PC-9 (cell line): ENCODE results near the gene SPPL3. TPM values are rescaled to one million over a fixed set of nuclear protein-coding genes. Genes with fewer than 3 reads are reported as not detected.

Source experiments
- BruUV-seq: library from RNA; stranded (reverse); fragments of 400-500 nt; replicated peaks from 2 replicates; lab custom pipeline; 2021; lab: Mats Ljungman, UMichigan
- CTCF ChIA-PET: fragments of 300-600 bp; sonication (Branson Sonifier 250); formaldehyde crosslinking; loops from one replicate; lab custom pipeline; 2022; ENCODE audit warnings: antibody characterized with exemption; lab: Charles Lee
- POLR2A ChIA-PET: fragments of 300-600 bp; sonication (Branson Sonifier 250); formaldehyde crosslinking; loops from one replicate; lab custom pipeline; 2022; ENCODE audit warnings: antibody characterized with exemption; ENCODE audit not compliant: unreplicated experiment; lab: Charles Lee
- DNase-seq, 2 experiments: peaks; one replicate each; pipeline versions ENCODE4 v3.0.0 to v3.0.0-alpha.2; 2015 to 2022; ENCODE audit warnings: mixed read lengths in 1 of 2
- H2AFZ ChIP-seq: fragments of 200-600 bp; sonication (generic); 2 replicates; pipeline ENCODE4 v1.8.1; 2017; ENCODE audit warnings: antibody characterized with exemption
- H3F3A ChIP-seq: fragments of 200-600 bp; sonication (generic); 2 replicates; pipeline ENCODE4 v1.8.1; 2017; ENCODE audit warnings: antibody characterized with exemption, mild to moderate bottlenecking, low read depth; ENCODE audit not compliant: insufficient read depth
- H3K27ac ChIP-seq: fragments of 200-600 bp; sonication (generic); 2 replicates; pipeline ENCODE4 v1.6.1; 2016; ENCODE audit warnings: mixed run types
- H3K27me3 ChIP-seq: fragments of 200-600 bp; sonication (generic); 2 replicates; pipeline ENCODE4 v1.6.1; 2016; ENCODE audit warnings: low read depth, mixed run types; ENCODE audit not compliant: insufficient read depth
- H3K36me3 ChIP-seq: fragments of 200-600 bp; sonication (generic); 2 replicates; pipeline ENCODE4 v1.6.1; 2016; ENCODE audit warnings: low read depth, mixed run types
- H3K4me1 ChIP-seq: fragments of 200-600 bp; sonication (generic); replicated peaks from 2 replicates; pipeline ENCODE4 v1.6.1; 2016; ENCODE audit warnings: mixed run types; ENCODE audit not compliant: insufficient read depth
- H3K4me2 ChIP-seq: fragments of 200-600 bp; sonication (generic); 2 replicates; pipeline ENCODE4 v1.6.1; 2017; ENCODE audit warnings: mixed run types
- H3K4me3 ChIP-seq: fragments of 200-600 bp; sonication (generic); 2 replicates; pipeline ENCODE4 v1.6.1; 2016; ENCODE audit warnings: mixed run types
- H3K79me2 ChIP-seq: fragments of 200-600 bp; sonication (generic); 2 replicates; pipeline ENCODE4 v1.6.1; 2017; ENCODE audit warnings: low read depth, mixed run types
- H3K9me2 ChIP-seq: fragments of 200-600 bp; sonication (generic); 2 replicates; pipeline ENCODE4 v1.8.1; 2017; ENCODE audit warnings: mild to moderate bottlenecking; ENCODE audit not compliant: insufficient read depth
- H3K9me3 ChIP-seq: fragments of 200-600 bp; sonication (generic); 2 replicates; pipeline ENCODE4 v1.8.1; 2016; ENCODE audit warnings: low read depth; ENCODE audit not compliant: insufficient read depth
- H4K20me1 ChIP-seq: fragments of 200-600 bp; sonication (generic); 2 replicates; pipeline ENCODE4 v1.8.1; 2017; ENCODE audit not compliant: insufficient read depth
- EZH2 ChIP-seq: fragments of 200-600 bp; sonication (generic); IDR thresholded peaks from 2 replicates; pipeline ENCODE4 v1.8.0; 2017; ENCODE audit warnings: antibody characterized with exemption, low read depth
- intact Hi-C: fragments of 100-400 bp; cut with micrococcal nuclease; formaldehyde crosslinking; loops from one replicate; pipeline ENCODE4 v1.10.0; 2022; ENCODE audit not compliant: unreplicated experiment
- total RNA-seq: library from RNA; stranded (reverse); gene quantifications from 2 replicates; pipeline ENCODE4 v1.2.3, GENCODE V29; 2021
- TF ChIP-seq, protein P1 (sequence below): fragments of 200-600 bp; sonication (generic); conservative IDR thresholded peaks from 2 replicates; pipeline ENCODE4 v1.6.1; 2017; ENCODE audit warnings: mixed run types, antibody characterized with exemption, mild to moderate bottlenecking, moderate library complexity

The SPPL3 gene
- total RNA-seq, 1 experiment from 2014 or later: 44.7 TPM

DNA sequence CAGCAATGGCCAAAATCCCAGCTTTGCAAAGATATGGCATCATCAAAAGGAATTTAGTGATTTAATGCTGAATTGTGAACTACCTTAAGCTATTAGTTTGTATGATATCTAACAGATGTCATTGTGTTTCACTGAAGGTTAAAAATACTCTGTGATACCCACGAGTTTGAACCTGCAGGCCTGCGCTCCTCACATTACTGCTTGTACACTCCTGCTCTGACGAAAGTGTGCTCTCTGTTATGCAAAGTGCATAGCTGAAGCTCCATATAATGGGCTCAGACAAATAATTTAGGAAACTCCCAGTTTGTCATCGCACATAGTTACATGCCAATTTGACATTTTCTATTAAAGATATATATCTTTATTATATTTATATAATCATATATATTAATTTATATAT, 52.2 kb downstream of the SPPL3 start:
- CTCF ChIA-PET: no interaction called here
- no peaks in the 10 kb centered on the region for H3K9me3 ChIP-seq

DNA sequence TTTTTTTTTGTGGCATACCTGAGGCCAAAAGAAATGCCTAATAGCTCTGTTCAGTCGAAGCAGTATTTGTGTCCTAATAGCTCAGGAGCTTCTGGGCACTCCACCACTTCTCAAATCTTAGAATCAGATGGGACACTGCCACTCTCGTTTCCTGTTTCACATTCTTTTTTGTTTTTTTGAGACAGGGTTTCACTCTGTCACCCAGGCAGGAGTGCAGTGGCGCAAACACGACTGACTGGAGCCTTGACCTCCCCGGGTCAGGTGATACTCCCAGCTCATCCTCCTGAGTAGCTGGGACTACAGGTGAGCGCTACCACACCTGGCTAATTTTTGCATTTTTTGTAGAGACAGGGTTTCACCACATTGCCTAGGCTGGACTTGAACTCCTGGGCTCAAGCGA, 52.7 kb downstream of the SPPL3 start:
- CTCF ChIA-PET: no interaction called here
- H3K9me2 ChIP-seq: no peaks in the 10 kb centered on the region
- POLR2A ChIA-PET: no interaction called here

More for the DNA sequence above, 52.2 kb downstream of the SPPL3 start:
- TF ChIP-seq, protein P1, sequence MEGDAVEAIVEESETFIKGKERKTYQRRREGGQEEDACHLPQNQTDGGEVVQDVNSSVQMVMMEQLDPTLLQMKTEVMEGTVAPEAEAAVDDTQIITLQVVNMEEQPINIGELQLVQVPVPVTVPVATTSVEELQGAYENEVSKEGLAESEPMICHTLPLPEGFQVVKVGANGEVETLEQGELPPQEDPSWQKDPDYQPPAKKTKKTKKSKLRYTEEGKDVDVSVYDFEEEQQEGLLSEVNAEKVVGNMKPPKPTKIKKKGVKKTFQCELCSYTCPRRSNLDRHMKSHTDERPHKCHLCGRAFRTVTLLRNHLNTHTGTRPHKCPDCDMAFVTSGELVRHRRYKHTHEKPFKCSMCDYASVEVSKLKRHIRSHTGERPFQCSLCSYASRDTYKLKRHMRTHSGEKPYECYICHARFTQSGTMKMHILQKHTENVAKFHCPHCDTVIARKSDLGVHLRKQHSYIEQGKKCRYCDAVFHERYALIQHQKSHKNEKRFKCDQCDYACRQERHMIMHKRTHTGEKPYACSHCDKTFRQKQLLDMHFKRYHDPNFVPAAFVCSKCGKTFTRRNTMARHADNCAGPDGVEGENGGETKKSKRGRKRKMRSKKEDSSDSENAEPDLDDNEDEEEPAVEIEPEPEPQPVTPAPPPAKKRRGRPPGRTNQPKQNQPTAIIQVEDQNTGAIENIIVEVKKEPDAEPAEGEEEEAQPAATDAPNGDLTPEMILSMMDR: no peak
- TF ChIP-seq EZH2: no peak
- no peak for DNase-seq
- no peak overlapping the region for H2AFZ ChIP-seq
- H3K4me2 ChIP-seq: no peak overlapping the region
- no peak overlapping the region for H3K27ac ChIP-seq
- H3K9me2 ChIP-seq: no peaks in the 10 kb centered on the region
- H3K4me3 ChIP-seq: no peak overlapping the region
- intact Hi-C loops: no loop called here
- peaks cover 16% of the 10 kb centered on the region for H3K4me1 ChIP-seq
- H4K20me1 ChIP-seq: peaks cover 27% of the 10 kb centered on the region
- BruUV-seq: no TSS peak
- H3F3A ChIP-seq: peaks cover 22% of the 10 kb centered on the region
- peaks cover 63% of the 10 kb centered on the region for H3K79me2 ChIP-seq
- POLR2A ChIA-PET: no interaction called here
- H3K27me3 ChIP-seq: no peaks in the 10 kb centered on the region
- no peaks in the 10 kb centered on the region for H3K36me3 ChIP-seq

DNA sequence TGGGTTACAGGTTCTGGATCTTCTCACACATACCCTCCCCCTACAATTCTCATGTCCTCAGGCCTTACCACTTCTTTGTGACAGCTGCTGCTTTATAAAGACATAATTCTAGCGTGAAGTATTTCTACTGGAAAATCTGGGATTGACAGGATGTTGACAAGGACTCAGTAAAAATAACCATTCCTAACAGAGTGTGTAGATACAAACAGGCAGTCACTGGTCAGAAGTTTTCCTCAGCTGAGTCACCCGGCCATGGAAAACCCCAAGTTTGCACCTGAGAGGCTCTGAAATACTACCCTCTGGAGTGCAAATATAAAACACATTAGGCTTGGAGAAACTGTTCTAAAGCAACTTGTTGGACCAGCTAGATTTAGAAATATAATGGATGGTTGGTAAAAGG, 54.4 kb downstream of the SPPL3 start:
- Histone ChIP-seq H4K20me1 (peaks cover 34% of the 10 kb centered on the region), H3K9me2 (no peaks in the 10 kb centered on the region), H3K27me3 (no peaks in the 10 kb centered on the region), H3K4me2 (peak overlapping the region; percentile 32), H3K4me1 (peaks cover 16% of the 10 kb centered on the region), H3K36me3 (no peaks in the 10 kb centered on the region), H2AFZ (no peak overlapping the region), H3K4me3 (no peak overlapping the region), H3F3A (peaks cover 22% of the 10 kb centered on the region), H3K79me2 (peaks cover 53% of the 10 kb centered on the region), H3K27ac (peak overlapping the region; percentile 63), H3K9me3 (no peaks in the 10 kb centered on the region)
- intact Hi-C loops: no loop called here
- BruUV-seq: no TSS peak
- DNase-seq: peak; percentile 42 to 65
- ChIA-PET CTCF (interaction anchor here (0.5 to 0.6 kb wide), 2 partner anchors 9 to 49 kb away, joined by 3 read pairs; no protein-coding TSS in a partner anchor), POLR2A (no interaction called here)
- no peak for TF ChIP-seq EZH2
- TF ChIP-seq, protein P1: no peak

More for the DNA sequence above, 52.7 kb downstream of the SPPL3 start:
- no peak overlapping the region for H3K27ac ChIP-seq
- H3K4me3 ChIP-seq: no peak overlapping the region
- H3K27me3 ChIP-seq: no peaks in the 10 kb centered on the region
- H3K4me1 ChIP-seq: peaks cover 16% of the 10 kb centered on the region
- H3K79me2 ChIP-seq: peaks cover 58% of the 10 kb centered on the region
- no peak overlapping the region for H2AFZ ChIP-seq
- no peak for DNase-seq
- H4K20me1 ChIP-seq: peaks cover 30% of the 10 kb centered on the region
- H3K36me3 ChIP-seq: no peaks in the 10 kb centered on the region
- TF ChIP-seq, protein P1: no peak
- TF ChIP-seq EZH2: no peak
- H3K4me2 ChIP-seq: no peak overlapping the region
- H3K9me3 ChIP-seq: no peaks in the 10 kb centered on the region
- intact Hi-C loops: no loop called here
- no TSS peak for BruUV-seq
- H3F3A ChIP-seq: peaks cover 22% of the 10 kb centered on the region
